ENCODE results near the gene SESTD1.

DNA sequence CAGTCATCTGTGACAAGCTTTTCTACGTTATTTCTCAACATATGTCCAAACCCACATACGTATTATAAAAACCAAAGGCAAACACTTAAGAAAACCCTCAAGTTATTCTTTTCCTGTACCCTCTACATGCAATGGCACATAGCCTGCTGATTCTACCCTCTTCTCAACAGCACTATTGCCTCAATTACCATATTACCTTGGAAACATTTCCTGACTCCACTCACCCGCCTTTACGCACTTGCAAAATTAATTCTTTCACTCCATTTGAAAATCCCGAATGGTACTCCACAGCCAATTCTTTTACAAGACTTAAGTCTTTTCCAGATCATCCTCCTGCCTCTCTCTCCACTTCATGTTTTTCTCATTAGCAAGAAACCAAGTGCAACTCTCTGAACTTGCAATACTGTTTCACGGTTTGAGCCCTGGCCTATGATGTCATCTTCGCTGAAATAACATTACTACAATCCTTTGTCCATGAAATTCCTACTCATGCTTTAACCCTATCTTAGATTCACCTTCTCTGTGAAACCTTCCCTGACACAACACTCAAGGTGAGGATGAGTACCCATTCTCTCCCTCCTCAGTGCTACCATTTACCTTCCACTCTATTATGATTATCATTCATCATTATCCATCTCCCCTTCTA, 29.0 kb downstream of the SESTD1 start:
- no peak for TF ChIP-seq POLR2AphosphoS5 (IDR thresholded peaks at IDR 0.05)
- TF ChIP-seq, protein P1, sequence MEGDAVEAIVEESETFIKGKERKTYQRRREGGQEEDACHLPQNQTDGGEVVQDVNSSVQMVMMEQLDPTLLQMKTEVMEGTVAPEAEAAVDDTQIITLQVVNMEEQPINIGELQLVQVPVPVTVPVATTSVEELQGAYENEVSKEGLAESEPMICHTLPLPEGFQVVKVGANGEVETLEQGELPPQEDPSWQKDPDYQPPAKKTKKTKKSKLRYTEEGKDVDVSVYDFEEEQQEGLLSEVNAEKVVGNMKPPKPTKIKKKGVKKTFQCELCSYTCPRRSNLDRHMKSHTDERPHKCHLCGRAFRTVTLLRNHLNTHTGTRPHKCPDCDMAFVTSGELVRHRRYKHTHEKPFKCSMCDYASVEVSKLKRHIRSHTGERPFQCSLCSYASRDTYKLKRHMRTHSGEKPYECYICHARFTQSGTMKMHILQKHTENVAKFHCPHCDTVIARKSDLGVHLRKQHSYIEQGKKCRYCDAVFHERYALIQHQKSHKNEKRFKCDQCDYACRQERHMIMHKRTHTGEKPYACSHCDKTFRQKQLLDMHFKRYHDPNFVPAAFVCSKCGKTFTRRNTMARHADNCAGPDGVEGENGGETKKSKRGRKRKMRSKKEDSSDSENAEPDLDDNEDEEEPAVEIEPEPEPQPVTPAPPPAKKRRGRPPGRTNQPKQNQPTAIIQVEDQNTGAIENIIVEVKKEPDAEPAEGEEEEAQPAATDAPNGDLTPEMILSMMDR (IDR thresholded peaks at IDR 0.05) = no peak
- no peak for TF ChIP-seq POLR2A (IDR thresholded peaks at IDR 0.05)
- peak in 1 of 4 donors; percentile 83 for TF ChIP-seq EP300 (IDR thresholded peaks at IDR 0.05)
